B cell (primary cell): ENCODE data around the gene MVK. TPM values are rescaled to one million over a fixed set of nuclear protein-coding genes. Genes with fewer than 3 reads are reported as not detected.

Source experiments
- ATAC-seq: fragments of 200-7000 bp; cut with Tn5 transposase; one replicate; pipeline ENCODE4 v1.10.0; 2021; ENCODE audit warnings: low read depth, mild to moderate bottlenecking, moderate number of reproducible peaks, moderate library complexity
- CTCF ChIA-PET: fragments of 350-600 bp; sonication (Branson Sonifier 250); formaldehyde crosslinking; loops from one replicate; lab custom pipeline; 2021; ENCODE audit warnings: antibody characterized with exemption, inconsistent platforms; lab: Charles Lee
- POLR2A ChIA-PET: fragments of 350-600 bp; sonication (Branson Sonifier 250); formaldehyde crosslinking; loops from one replicate; lab custom pipeline; 2021; ENCODE audit warnings: antibody characterized with exemption; lab: Charles Lee
- DNase-seq: peaks from one replicate; pipeline ENCODE4 v3.0.0; 2013
- H2AFZ ChIP-seq: 2 replicates; pipeline ENCODE4 v1.6.1; 2012; ENCODE audit warnings: mild to moderate bottlenecking, low read depth, low read length; ENCODE audit not compliant: insufficient read depth, poor library complexity, severe bottlenecking
- H3K27ac ChIP-seq, 2 donors: 1 replicate in 1 of 2; 2 replicates in 1 of 2; pipeline ENCODE4 v1.5.1; 2012 to 2013; ENCODE audit warnings: low read length in 2 of 2, mild to moderate bottlenecking in 2 of 2, moderate library complexity in 1 of 2
- H3K27me3 ChIP-seq, 4 experiments: fragments of 200-600 bp in 1 of 4; sonication (generic) in 1 of 4; replicated peaks in 1 of 4; 1 replicate in 2 of 4; 2 replicates in 2 of 4; pipeline versions ENCODE4 v1.6.1 to v1.7.0; 2013 to 2016; ENCODE audit warnings: low read length in 3 of 4, mild to moderate bottlenecking in 2 of 4, mixed read lengths in 1 of 4, moderate library complexity in 1 of 4; ENCODE audit not compliant: insufficient read depth in 4 of 4, control insufficient read depth in 3 of 4; ENCODE audit errors: control extremely low read depth in 1 of 4
- H3K36me3 ChIP-seq, 2 experiments: replicated peaks in 1 of 2; 1 replicate in 1 of 2; 2 replicates in 1 of 2; pipeline versions ENCODE4 v1.6.1 to v1.7.1; 2013; ENCODE audit warnings: low read length in 1 of 2; ENCODE audit not compliant: insufficient read depth in 2 of 2, control insufficient read depth in 1 of 2; ENCODE audit errors: control extremely low read depth in 1 of 2, extremely low read depth in 1 of 2
- H3K4me1 ChIP-seq, 2 donors: fragments of 200-600 bp in 1 of 2; sonication (generic) in 1 of 2; 1 replicate in 1 of 2; 2 replicates in 1 of 2; pipeline versions ENCODE4 v1.5.1 to v1.6.1; 2013 to 2017; ENCODE audit warnings: low read length in 2 of 2; ENCODE audit not compliant: control insufficient read depth in 2 of 2, insufficient read depth in 2 of 2
- H3K4me2 ChIP-seq: replicated peaks from 2 replicates; pipeline ENCODE3; 2012; ENCODE audit warnings: mild to moderate bottlenecking, low read depth, low read length; ENCODE audit not compliant: poor library complexity, severe bottlenecking
- H3K4me3 ChIP-seq, 5 experiments: fragments of 200-600 bp in 1 of 5; sonication (generic) in 1 of 5; 1 replicate in 3 of 5; 2 replicates in 2 of 5; pipeline versions ENCODE4 v1.5.1 to v1.7.0; 2011 to 2016; ENCODE audit warnings: low read length in 4 of 5, mild to moderate bottlenecking in 4 of 5, low read depth in 2 of 5, control low read depth in 1 of 5, moderate library complexity in 1 of 5; ENCODE audit not compliant: insufficient read depth in 1 of 5; ENCODE audit errors: control extremely low read depth in 1 of 5, extremely low read depth in 1 of 5
- H3K79me2 ChIP-seq: fragments of 200-600 bp; sonication (generic); one replicate; pipeline ENCODE4 v1.6.0; 2016; ENCODE audit warnings: low read length; ENCODE audit not compliant: control insufficient read depth, insufficient read depth
- H3K9ac ChIP-seq: fragments of 200-600 bp; sonication (generic); 2 replicates; pipeline ENCODE4 v1.6.1; 2017; ENCODE audit warnings: mild to moderate bottlenecking, low read length, moderate library complexity
- H3K9me3 ChIP-seq, 3 donors: one replicate each; pipeline versions ENCODE4 v1.6.1 to v1.7.1; 2013; ENCODE audit warnings: low read length in 2 of 3; ENCODE audit not compliant: control insufficient read depth in 2 of 3, insufficient read depth in 1 of 3; ENCODE audit errors: control extremely low read depth in 1 of 3
- H4K20me1 ChIP-seq: 2 replicates; pipeline ENCODE4 v1.6.0; 2012; ENCODE audit warnings: mild to moderate bottlenecking, low read length; ENCODE audit not compliant: insufficient read depth, control insufficient read depth, poor library complexity, severe bottlenecking
- H3K27ac Mint-ChIP-seq: one replicate; pipeline ENCODE4 v1.8.0; 2021; ENCODE audit warnings: mixed read lengths
- H3K27me3 Mint-ChIP-seq: one replicate; pipeline ENCODE4 v1.8.0; 2021; ENCODE audit warnings: mixed read lengths
- H3K4me1 Mint-ChIP-seq: one replicate; pipeline ENCODE4 v1.8.0; 2021; ENCODE audit warnings: mixed read lengths
- H3K4me3 Mint-ChIP-seq: one replicate; pipeline ENCODE4 v1.8.0; 2021; ENCODE audit warnings: mixed read lengths
- H3K9me3 Mint-ChIP-seq: one replicate; pipeline ENCODE4 v1.8.0; 2022; ENCODE audit warnings: mixed read lengths; ENCODE audit not compliant: insufficient read depth
- EZH2 ChIP-seq: IDR thresholded peaks from 2 replicates; pipeline ENCODE4 v1.6.1; 2012; ENCODE audit warnings: borderline replicate concordance, low read depth, mild to moderate bottlenecking, moderate library complexity, low read length; ENCODE audit not compliant: insufficient read depth, poor library complexity, severe bottlenecking
- WGBS: methylation state at CpG from one replicate; pipeline ENCODE4 v1.1.5; 2013; ENCODE audit warnings: missing lambda C conversion rate; ENCODE audit not compliant: insufficient coverage; 5-methylcytosine and 5-hydroxymethylcytosine counted together
- intact Hi-C: fragments of 100-400 bp; cut with micrococcal nuclease; formaldehyde crosslinking; loops from one replicate; pipeline ENCODE4 v1.10.0; 2022
- polyA plus RNA-seq: library from polyadenylated mRNA; depleted of rRNA; stranded (reverse); fragments of >200 nt; gene quantifications from 2 replicates; pipeline ENCODE4 v1.2.3, GENCODE V29; 2012
- total RNA-seq, 2 donors: library from RNA; stranded (reverse); fragments of 120-200 nt in 1 of 2; gene quantifications; 1 replicate in 1 of 2; 2 replicates in 1 of 2; pipeline versions ENCODE4 v1.2.3 to v1.2.4, GENCODE V29; 2013 to 2022
- TF ChIP-seq, protein P1 (sequence below): fragments of 200-600 bp; IDR thresholded peaks from one replicate; pipeline ENCODE4 v1.8.0; 2022; ENCODE audit warnings: antibody characterized with exemption, mild to moderate bottlenecking

MVK gene
- total and polyA plus RNA-seq, 2 donors (not counting 1 experiment from before 2014, with no cell fraction given), result 12.1 to 12.5 TPM

DNA sequence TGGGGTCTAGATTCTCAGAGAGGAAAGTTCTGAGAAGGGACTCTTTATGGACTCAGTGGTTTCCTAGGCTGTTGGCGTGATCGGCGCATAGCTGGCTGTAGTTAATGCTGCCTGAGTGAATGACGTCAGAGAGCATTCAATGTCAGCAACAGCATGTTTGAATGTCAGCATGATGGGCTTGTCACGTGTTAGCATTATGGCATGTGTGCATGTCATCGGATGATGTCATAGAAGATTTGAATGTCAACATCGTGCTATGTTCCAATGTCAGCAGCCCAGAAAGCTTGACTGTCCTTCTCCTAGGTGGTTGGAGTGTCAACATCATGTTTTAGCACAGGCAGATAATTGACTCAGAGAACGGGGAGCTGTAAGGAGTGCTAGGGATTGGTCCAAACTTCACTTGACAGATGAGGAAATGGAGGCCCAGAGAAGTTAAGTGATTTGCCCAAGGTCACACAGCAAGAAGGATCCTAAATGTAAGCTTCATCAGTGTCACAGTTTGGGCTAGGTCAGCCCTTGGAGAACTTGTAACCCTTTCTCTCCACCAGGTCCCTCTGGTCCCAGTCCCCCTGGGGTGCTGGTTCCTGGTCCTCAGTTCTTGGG is 45.5 kb downstream of the MVK start:
- H3K4me1 Mint-ChIP-seq, result peaks cover 3% of the 10 kb centered on the region
- H3K9ac ChIP-seq, result no peak overlapping the region
- intact Hi-C loops, result no loop called here
- no peaks in the 10 kb centered on the region for H3K4me1 ChIP-seq
- no peak overlapping the region for H3K4me2 ChIP-seq
- H3K27ac Mint-ChIP-seq, result no peak overlapping the region
- no peaks in the 10 kb centered on the region for H3K9me3 Mint-ChIP-seq
- DNase-seq (no peak), ATAC-seq (no peak)
- TF ChIP-seq, protein P1, sequence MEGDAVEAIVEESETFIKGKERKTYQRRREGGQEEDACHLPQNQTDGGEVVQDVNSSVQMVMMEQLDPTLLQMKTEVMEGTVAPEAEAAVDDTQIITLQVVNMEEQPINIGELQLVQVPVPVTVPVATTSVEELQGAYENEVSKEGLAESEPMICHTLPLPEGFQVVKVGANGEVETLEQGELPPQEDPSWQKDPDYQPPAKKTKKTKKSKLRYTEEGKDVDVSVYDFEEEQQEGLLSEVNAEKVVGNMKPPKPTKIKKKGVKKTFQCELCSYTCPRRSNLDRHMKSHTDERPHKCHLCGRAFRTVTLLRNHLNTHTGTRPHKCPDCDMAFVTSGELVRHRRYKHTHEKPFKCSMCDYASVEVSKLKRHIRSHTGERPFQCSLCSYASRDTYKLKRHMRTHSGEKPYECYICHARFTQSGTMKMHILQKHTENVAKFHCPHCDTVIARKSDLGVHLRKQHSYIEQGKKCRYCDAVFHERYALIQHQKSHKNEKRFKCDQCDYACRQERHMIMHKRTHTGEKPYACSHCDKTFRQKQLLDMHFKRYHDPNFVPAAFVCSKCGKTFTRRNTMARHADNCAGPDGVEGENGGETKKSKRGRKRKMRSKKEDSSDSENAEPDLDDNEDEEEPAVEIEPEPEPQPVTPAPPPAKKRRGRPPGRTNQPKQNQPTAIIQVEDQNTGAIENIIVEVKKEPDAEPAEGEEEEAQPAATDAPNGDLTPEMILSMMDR, result no peak
- TF ChIP-seq EZH2, result no peak
- CTCF ChIA-PET, result no interaction called here
- peaks cover 19% of the 10 kb centered on the region for H3K27me3 Mint-ChIP-seq
- no peak overlapping the region for H2AFZ ChIP-seq
- H3K4me3 ChIP-seq, result no peak overlapping the region
- H3K27me3 ChIP-seq, result peaks cover 0 to 18% (median 1%) of the 10 kb centered on the region in 4 experiments
- H4K20me1 ChIP-seq, result no peaks in the 10 kb centered on the region
- 92% methylated on average over 8 of the region's 8 CpGs for WGBS
- H3K79me2 ChIP-seq, result no peaks in the 10 kb centered on the region
- no peaks in the 10 kb centered on the region for H3K36me3 ChIP-seq
- no peak overlapping the region for H3K4me3 Mint-ChIP-seq
- H3K9me3 ChIP-seq, result no peaks in the 10 kb centered on the region
- no peak overlapping the region for H3K27ac ChIP-seq
- POLR2A ChIA-PET, result no interaction called here

DNA sequence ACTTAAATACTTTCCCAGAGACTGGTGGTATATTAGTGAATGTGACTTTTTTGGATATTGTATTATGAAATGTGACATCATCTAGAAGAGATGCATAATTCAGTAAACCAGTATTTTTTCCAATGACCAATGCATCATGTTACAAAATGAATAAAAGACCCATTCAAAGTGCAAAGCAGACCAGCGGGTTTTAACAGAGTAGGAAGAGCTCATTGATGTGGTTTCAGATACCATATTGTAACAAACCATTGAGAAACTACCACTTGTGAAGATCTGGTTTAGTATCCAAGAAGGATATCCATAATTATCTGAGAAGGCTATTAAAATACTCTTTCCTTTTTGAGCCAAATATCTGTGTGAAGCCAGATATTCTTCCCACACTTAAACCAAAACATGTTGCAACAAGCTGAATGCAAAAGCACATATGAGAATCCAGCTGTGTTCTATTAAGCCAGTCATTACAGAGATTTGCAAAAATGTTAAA is 47.7 kb downstream of the MVK start:
- no peaks in the 10 kb centered on the region for H3K9me3 Mint-ChIP-seq
- no peak overlapping the region for H2AFZ ChIP-seq
- no peaks in the 10 kb centered on the region for H3K79me2 ChIP-seq
- H3K4me3 ChIP-seq, result no peak overlapping the region
- no CpG with 5 or more reads among the region's 1 CpG for WGBS
- POLR2A ChIA-PET, result no interaction called here
- H3K4me3 Mint-ChIP-seq, result no peak overlapping the region
- H3K27ac ChIP-seq, result no peak overlapping the region
- no peak overlapping the region for H3K4me2 ChIP-seq
- H3K27me3 Mint-ChIP-seq, result peaks cover 19% of the 10 kb centered on the region
- ATAC-seq, result no peak
- H3K4me1 ChIP-seq, result no peaks in the 10 kb centered on the region
- CTCF ChIA-PET, result no interaction called here
- H4K20me1 ChIP-seq, result no peaks in the 10 kb centered on the region
- intact Hi-C loops, result no loop called here
- H3K27me3 ChIP-seq, result peaks cover 0 to 15% (median 1%) of the 10 kb centered on the region in 4 experiments
- TF ChIP-seq EZH2, result no peak
- TF ChIP-seq, protein P1, result no peak
- no peaks in the 10 kb centered on the region for H3K36me3 ChIP-seq
- H3K27ac Mint-ChIP-seq, result no peak overlapping the region
- DNase-seq, result no peak
- no peak overlapping the region for H3K9ac ChIP-seq
- no peaks in the 10 kb centered on the region for H3K9me3 ChIP-seq
- peaks cover 3% of the 10 kb centered on the region for H3K4me1 Mint-ChIP-seq
